GM19468 (cell line): ENCODE data around the gene AP1S1.
"Not testable (repeated sequence)": the region's sequence is repeated elsewhere in the genome, so short reads cannot be mapped to it uniquely, and the experiment has no call there.

Source experiments
- ATAC-seq: cut with Tn5 transposase; IDR thresholded peaks from one replicate; pipeline ENCODE4 v1.9.1; 2021; ENCODE audit warnings: mild to moderate bottlenecking, moderate library complexity, moderate number of reproducible peaks; ENCODE audit not compliant: unreplicated experiment; ENCODE audit errors: extremely low read depth

AP1S1 gene

DNA sequence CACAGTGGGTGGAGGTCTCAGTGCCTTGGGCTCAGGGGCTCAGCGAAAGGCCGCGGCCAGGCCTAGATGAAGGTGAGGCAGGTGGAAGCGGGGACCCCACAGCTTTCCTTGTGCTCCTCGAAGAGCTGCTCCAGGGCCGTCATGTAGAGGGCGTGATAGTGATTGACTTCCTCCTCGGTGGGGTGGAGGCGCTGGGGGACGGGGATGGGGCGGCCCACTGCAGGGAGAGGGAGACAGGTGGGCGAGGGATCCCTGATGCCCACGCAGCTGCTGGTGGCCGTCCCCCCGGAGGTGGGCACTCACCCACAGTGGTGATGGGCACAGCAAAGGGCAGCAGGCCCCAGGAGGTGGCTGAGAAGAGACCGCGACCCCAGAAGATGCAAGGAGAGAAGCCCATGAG is 41.6 kb downstream of the AP1S1 start:
- ATAC-seq, result no peak

GRCh38 chr7:101197991-101198390 is 43.7 kb downstream of the AP1S1 start:
- ATAC-seq, result no peak

GRCh38 chr7:101198476-101198875 is 44.2 kb downstream of the AP1S1 start:
- no peak for ATAC-seq

GRCh38 chr7:101199522-101199921 is 45.2 kb downstream of the AP1S1 start:
- ATAC-seq, result not testable (repeated sequence)

DNA sequence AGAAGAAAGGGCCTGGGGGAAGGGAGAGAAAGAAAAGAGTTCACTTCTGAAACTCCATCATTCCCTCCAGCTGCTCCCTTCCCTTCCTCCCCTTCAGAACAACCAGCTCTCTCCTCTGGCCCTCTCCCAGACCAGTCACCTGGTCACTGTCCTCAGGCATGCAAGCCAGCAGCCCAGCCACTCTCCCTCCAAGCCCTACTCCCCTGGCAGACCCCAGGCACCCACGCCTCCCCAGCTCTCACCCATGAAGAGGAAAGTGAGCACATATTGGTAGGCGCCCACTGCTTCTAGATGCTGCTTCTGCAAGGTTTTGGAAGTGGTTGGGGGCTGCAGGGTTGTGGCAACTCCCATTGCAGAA is 46.2 kb downstream of the AP1S1 start:
- no peak for ATAC-seq

DNA sequence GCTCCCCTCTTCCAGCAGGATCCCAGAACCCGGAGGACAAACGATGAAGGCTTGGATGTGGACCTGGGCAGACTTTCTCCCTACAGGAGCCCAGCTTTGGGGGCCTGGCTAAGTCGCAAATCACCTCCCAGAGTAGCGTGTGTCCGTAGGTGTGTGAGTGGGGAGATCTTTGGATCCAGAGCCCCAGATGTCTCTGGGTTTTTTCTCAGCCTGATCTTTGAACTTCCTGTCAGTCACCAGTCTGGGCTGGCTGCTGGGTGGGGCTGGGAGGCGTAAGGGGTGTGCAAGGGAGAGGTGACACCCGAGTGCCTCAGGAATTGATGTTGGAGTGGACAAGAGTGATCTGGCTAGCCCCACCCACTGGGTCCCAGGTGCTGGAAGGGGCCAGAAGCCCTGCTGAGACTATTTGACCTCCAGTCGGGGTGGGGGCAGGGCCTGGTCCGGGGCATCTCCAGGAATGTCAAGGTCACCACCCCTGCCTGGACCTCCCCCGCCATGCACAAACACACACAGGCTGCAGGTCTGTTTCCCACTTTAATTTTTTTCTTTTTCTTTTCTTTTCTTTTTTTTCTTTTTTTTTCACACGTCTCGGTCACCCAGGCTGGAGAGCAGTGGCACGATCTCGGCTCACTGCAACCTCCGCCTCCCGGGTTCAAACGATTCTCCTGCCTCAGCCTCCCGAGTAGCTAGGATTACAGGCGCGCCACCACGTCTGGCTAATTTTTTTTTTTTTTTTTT is 46.8 kb downstream of the AP1S1 start, which contains the start of gene MOGAT3:
Gene MOGAT3, minus strand, starts transcription at position 175 of the 738 bp plus-strand sequence. CDS start 182 bp downstream, outside the sequence.
- no peak for ATAC-seq

- no peak for ATAC-seq
Measured at GRCh38 chr7:101201695-101202602, 47.7 kb downstream of the AP1S1 start.

GRCh38 chr7:101202603-101202918 is 48.3 kb downstream of the AP1S1 start:
- no peak for ATAC-seq

GRCh38 chr7:101203740-101204738 is 49.8 kb downstream of the AP1S1 start:
- not testable (repeated sequence) for ATAC-seq

DNA sequence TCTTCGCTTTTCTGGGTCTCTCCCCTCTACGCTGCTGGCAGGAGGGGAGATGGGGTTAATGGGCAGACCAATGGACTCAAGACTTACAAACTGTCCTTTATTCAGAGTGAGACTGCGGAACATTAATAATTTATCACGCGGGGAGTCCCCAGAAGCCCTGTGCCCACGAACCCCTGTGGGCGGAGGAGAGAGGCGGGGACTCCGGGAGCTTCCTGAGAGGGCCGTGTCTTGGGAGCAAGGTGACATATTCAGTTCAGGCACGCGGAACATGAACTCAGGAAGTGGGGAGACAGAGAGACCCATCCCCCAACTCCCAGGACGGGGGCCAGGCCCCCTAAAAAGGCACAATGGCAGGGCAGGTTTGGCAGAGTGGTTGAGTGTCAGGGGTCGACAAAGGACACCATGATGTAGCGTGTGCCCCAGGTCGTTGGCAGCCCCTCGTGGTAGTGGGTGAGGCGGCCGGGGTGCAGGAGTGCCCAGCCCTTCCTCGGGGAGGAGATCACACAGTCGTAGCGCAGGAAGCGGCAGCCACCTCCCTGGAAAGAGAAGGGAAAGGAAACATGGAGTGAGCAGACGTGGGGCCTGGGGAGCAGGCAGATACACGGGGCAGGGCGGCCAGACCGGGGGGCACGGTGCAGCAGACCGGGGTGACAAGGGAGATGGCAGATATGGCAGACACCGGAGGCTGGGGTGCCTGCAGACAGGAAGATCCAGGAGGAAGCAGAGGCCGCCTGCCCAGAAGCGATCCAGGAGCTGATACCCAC is 51.8 kb downstream of the AP1S1 start:
- no peak for ATAC-seq

DNA sequence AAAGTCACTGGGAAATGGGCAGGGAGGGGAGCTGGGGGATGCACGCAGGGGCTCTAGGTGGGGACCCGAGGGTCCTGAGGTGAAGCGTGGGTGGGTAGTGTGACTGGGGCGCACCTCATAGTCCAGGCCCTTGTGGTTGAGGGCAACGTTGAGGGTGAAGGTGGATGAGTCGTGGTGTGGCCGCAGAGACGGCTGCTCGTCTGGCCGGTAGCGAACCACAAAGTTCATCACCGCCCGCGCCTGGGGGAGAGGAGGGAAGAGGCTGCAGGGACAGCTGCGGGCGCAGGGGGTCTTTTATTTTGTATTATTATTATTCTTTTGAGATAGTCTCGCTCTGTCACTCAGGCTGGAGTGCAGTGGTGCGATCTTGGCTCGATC is 52.4 kb downstream of the AP1S1 start:
- ATAC-seq, result no peak

- ATAC-seq, result no peak
Measured at GRCh38 chr7:101207459-101207858, 53.2 kb downstream of the AP1S1 start.

DNA sequence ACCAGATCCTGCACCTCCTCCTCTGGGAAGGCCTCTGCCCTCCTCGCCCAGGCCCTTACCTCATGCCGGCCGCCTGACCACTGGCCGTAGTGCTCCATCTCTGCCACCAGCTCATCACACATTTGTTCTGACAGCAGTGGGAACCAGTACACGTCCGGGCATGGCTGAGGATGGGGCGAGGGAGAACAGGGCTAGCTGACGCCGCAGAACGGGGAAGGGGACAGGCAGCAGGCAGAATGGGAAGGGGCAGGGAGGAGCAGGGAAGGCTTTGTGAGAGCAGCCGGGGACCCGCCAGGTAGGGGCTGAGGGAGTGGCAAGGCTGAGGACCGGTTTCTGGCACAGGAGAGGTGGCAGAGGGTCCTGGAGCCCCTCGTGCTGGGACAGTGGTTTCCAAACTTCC is 54.5 kb downstream of the AP1S1 start:
- no peak for ATAC-seq

- ATAC-seq, result no peak
Measured at GRCh38 chr7:101210143-101210542, 55.9 kb downstream of the AP1S1 start.
